Right kidney (tissue), 9 donors: ENCODE data around the gene GZMH.
"Not testable (repeated sequence)": the region's sequence is repeated elsewhere in the genome, so short reads cannot be mapped to it uniquely, and the experiment has no call there.

Experiments used
- DNase-seq: peaks from one replicate; pipeline ENCODE4 v3.0.0-alpha.2; 2016
- long read RNA-seq, 8 donors: transcript quantifications; one replicate each; lab custom pipeline, GENCODE V29; 2026

GZMH gene
- long read RNA-seq, donor 1 = 0 reads
- long read RNA-seq, donor 2 = 0 reads
- long read RNA-seq, donor 3 = 0 reads
- long read RNA-seq, donor 4 = 0 reads
- long read RNA-seq, donor 5 = 0 reads
- long read RNA-seq, donor 6 = 0 reads
- long read RNA-seq, donor 7 = 0 reads
- long read RNA-seq, donor 8 = 0 reads

- no peak for DNase-seq
Measured at GRCh38 chr14:24609655-24610344, at the start of gene GZMH. Gene GZMH (minus strand): TSS chr14:24609685. CDS start chr14:24609613, 72 bp downstream.

GRCh38 chr14:24648361-24648760 lies 38.9 kb upstream of the GZMH start:
- not testable (repeated sequence) for DNase-seq

- no peak for DNase-seq
Measured at GRCh38 chr14:24639905-24640304, 30.4 kb upstream of the GZMH start.

- DNase-seq = no peak
Measured at GRCh38 chr14:24639270-24639669, 29.8 kb upstream of the GZMH start.

GRCh38 chr14:24634158-24634557 lies 24.7 kb upstream of the GZMH start, which contains the start of gene GZMB:
Gene GZMB (minus strand): TSS chr14:24634190. CDS start chr14:24634160, 30 bp downstream.
- DNase-seq = no peak

- DNase-seq = no peak
Measured at GRCh38 chr14:24633353-24633752, 23.9 kb upstream of the GZMH start.

- no peak for DNase-seq
Measured at GRCh38 chr14:24632761-24633160, 23.3 kb upstream of the GZMH start.

GRCh38 chr14:24632336-24632735 lies 22.9 kb upstream of the GZMH start:
- DNase-seq = no peak

- no peak for DNase-seq
Measured at GRCh38 chr14:24631749-24632335, 22.4 kb upstream of the GZMH start.

GRCh38 chr14:24630872-24631477 lies 21.5 kb upstream of the GZMH start:
- no peak for DNase-seq

GRCh38 chr14:24630087-24630871 lies 20.8 kb upstream of the GZMH start:
- no peak for DNase-seq

- no peak for DNase-seq
Measured at GRCh38 chr14:24629521-24629920, 20.0 kb upstream of the GZMH start.

- no peak for DNase-seq
Measured at GRCh38 chr14:24613747-24614146, 4.3 kb upstream of the GZMH start.

- DNase-seq = no peak
Measured at GRCh38 chr14:24613241-24613640, 3.8 kb upstream of the GZMH start.

- no peak for DNase-seq
Measured at GRCh38 chr14:24612196-24612595, 2.7 kb upstream of the GZMH start.

- no peak for DNase-seq
Measured at GRCh38 chr14:24607635-24608514, 1.6 kb downstream of the GZMH start.

- no peak for DNase-seq
Measured at GRCh38 chr14:24607081-24607480, 2.4 kb downstream of the GZMH start.

- no peak for DNase-seq
Measured at GRCh38 chr14:24606297-24606696, 3.2 kb downstream of the GZMH start.

- DNase-seq = peak; percentile 14
Measured at GRCh38 chr14:24605435-24606190, 3.9 kb downstream of the GZMH start.

- no peak for DNase-seq
Measured at GRCh38 chr14:24597403-24597802, 12.1 kb downstream of the GZMH start.
